GM23338 (cell line): ENCODE results near the gene GSAP. TPM values are rescaled to one million over a fixed set of nuclear protein-coding genes. Genes with fewer than 3 reads are reported as not detected.

Experiments
- ATAC-seq: fragments of 200-7000 bp; cut with Tn5 transposase; 3 replicates; pipeline ENCODE4 v1.9.1; 2020
- DNase-seq: peaks from one replicate; pipeline ENCODE4 v3.0.0-alpha.2; 2015; ENCODE audit warnings: low spot score
- H2AFZ ChIP-seq: fragments of 200-600 bp; sonication (generic); 2 replicates; pipeline ENCODE4 v1.8.0; 2016; ENCODE audit warnings: antibody characterized with exemption, mild to moderate bottlenecking, moderate library complexity
- H3F3A ChIP-seq: fragments of 200-600 bp; sonication (generic); replicated peaks from 2 replicates; pipeline ENCODE4 v1.8.0; 2017; ENCODE audit warnings: antibody characterized with exemption, mixed run types, low read depth
- H3K27ac ChIP-seq: fragments of 200-600 bp; sonication (generic); 2 replicates; pipeline ENCODE4 v1.6.1; 2016; ENCODE audit warnings: low read depth
- H3K27me3 ChIP-seq: fragments of 200-600 bp; sonication (generic); 2 replicates; pipeline ENCODE4 v1.8.0; 2016; ENCODE audit warnings: mild to moderate bottlenecking, mixed run types, moderate library complexity; ENCODE audit not compliant: insufficient read depth
- H3K36me3 ChIP-seq: fragments of 200-600 bp; sonication (generic); 2 replicates; pipeline ENCODE4 v1.8.0; 2016; ENCODE audit warnings: mild to moderate bottlenecking; ENCODE audit not compliant: insufficient read depth
- H3K4me1 ChIP-seq: fragments of 200-600 bp; sonication (generic); 2 replicates; pipeline ENCODE4 v1.8.0; 2016; ENCODE audit warnings: mild to moderate bottlenecking, moderate library complexity; ENCODE audit not compliant: insufficient read depth
- H3K4me2 ChIP-seq: fragments of 200-600 bp; sonication (generic); 2 replicates; pipeline ENCODE4 v1.7.1; 2017; ENCODE audit warnings: mixed run types
- H3K4me3 ChIP-seq: fragments of 200-600 bp; sonication (generic); 2 replicates; pipeline ENCODE4 v1.6.1; 2016; ENCODE audit warnings: mixed run types
- H3K79me2 ChIP-seq: fragments of 200-600 bp; sonication (generic); replicated peaks from 2 replicates; pipeline ENCODE4 v1.8.0; 2017; ENCODE audit warnings: mild to moderate bottlenecking; ENCODE audit not compliant: insufficient read depth
- H3K9me2 ChIP-seq: fragments of 200-600 bp; sonication (generic); 2 replicates; pipeline ENCODE4 v1.8.0; 2017; ENCODE audit not compliant: insufficient read depth
- H4K20me1 ChIP-seq: fragments of 200-600 bp; sonication (generic); replicated peaks from 2 replicates; pipeline ENCODE4 v1.8.0; 2017; ENCODE audit warnings: mild to moderate bottlenecking; ENCODE audit not compliant: insufficient read depth
- H3K27ac Mint-ChIP-seq: 2 replicates; pipeline ENCODE4 v1.8.0; 2020; ENCODE audit warnings: inconsistent platforms, mild to moderate bottlenecking, moderate library complexity, mixed read lengths
- H3K27me3 Mint-ChIP-seq: 3 replicates; pipeline ENCODE4 v1.8.0; 2022; ENCODE audit warnings: low read depth, mild to moderate bottlenecking, moderate library complexity, mixed read lengths, inconsistent platforms; ENCODE audit not compliant: insufficient read depth, poor library complexity
- H3K36me3 Mint-ChIP-seq: 3 replicates; pipeline ENCODE4 v1.8.0; 2021; ENCODE audit warnings: low read depth, mild to moderate bottlenecking, inconsistent platforms, moderate library complexity, mixed read lengths
- H3K4me1 Mint-ChIP-seq: 3 replicates; pipeline ENCODE4 v1.8.0; 2020; ENCODE audit warnings: mild to moderate bottlenecking, inconsistent platforms, mixed read lengths
- H3K4me3 Mint-ChIP-seq: 3 replicates; pipeline ENCODE4 v1.8.0; 2021; ENCODE audit warnings: moderate library complexity, mild to moderate bottlenecking, inconsistent platforms, mixed read lengths
- H3K9me3 Mint-ChIP-seq: 3 replicates; pipeline ENCODE4 v1.8.0; 2020; ENCODE audit warnings: moderate library complexity, mild to moderate bottlenecking, inconsistent platforms, mixed read lengths
- CREB1 ChIP-seq: fragments of 250-450 bp; sonication (Bioruptor Pico); IDR thresholded peaks from 2 replicates; pipeline ENCODE4 v1.5.0; 2020; ENCODE audit warnings: low read depth, mild to moderate bottlenecking, moderate library complexity
- EZH2 ChIP-seq: fragments of 200-600 bp; sonication (generic); IDR thresholded peaks from one replicate; pipeline ENCODE4 v1.8.0; 2017; ENCODE audit warnings: antibody characterized with exemption, mild to moderate bottlenecking, low read depth; ENCODE audit not compliant: unreplicated experiment
- EZH2phosphoT487 ChIP-seq: fragments of 200-600 bp; sonication (generic); IDR thresholded peaks from one replicate; pipeline ENCODE4 v1.8.1; 2018; ENCODE audit warnings: antibody characterized with exemption; ENCODE audit not compliant: unreplicated experiment
- JUNB ChIP-seq: IDR thresholded peaks from one replicate; pipeline ENCODE4 v1.6.1; 2016; ENCODE audit warnings: antibody characterized with exemption; ENCODE audit not compliant: unreplicated experiment
- NANOG ChIP-seq: IDR thresholded peaks from 2 replicates; pipeline ENCODE4 v1.6.1; 2016; ENCODE audit warnings: antibody characterized with exemption, borderline replicate concordance
- POLR2AphosphoS5 ChIP-seq: IDR thresholded peaks from 2 replicates; pipeline ENCODE4 v1.6.1; 2016; ENCODE audit warnings: antibody characterized with exemption, low read depth
- STAT1 ChIP-seq: IDR thresholded peaks from one replicate; pipeline ENCODE4 v1.6.1; 2016; ENCODE audit warnings: antibody characterized with exemption; ENCODE audit not compliant: unreplicated experiment
- ZNF114 ChIP-seq: fragments of 250-450 bp; sonication (Bioruptor Pico); IDR thresholded peaks from 2 replicates; pipeline ENCODE4 v1.5.0; 2020; ENCODE audit warnings: mild to moderate bottlenecking, moderate library complexity
- ZNF331 ChIP-seq: fragments of 250-450 bp; sonication (Bioruptor Pico); IDR thresholded peaks from 2 replicates; pipeline ENCODE4 v1.5.0; 2020; ENCODE audit warnings: low read depth, mild to moderate bottlenecking, moderate library complexity
- polyA plus RNA-seq: library from polyadenylated mRNA; unstranded; fragments of >200 nt; fragmentation: Nextera tagmentation; extraction: Ambion mirVana; gene quantifications from 2 replicates; pipeline ENCODE4 v1.2.1, GENCODE V29; 2016
- total RNA-seq: library from RNA; depleted of rRNA; stranded (reverse); fragments of >200 nt; shearing (Covaris generic); gene quantifications from 2 replicates; pipeline ENCODE4 v1.2.3, GENCODE V29; 2014
- TF ChIP-seq, protein P1 (sequence below): IDR thresholded peaks from 2 replicates; pipeline ENCODE4 v1.6.1; 2016; ENCODE audit warnings: antibody characterized with exemption
- TF ChIP-seq, protein P2 (sequence below), 2 experiments: fragments of 200-600 bp in 1 of 2; sonication (generic) in 1 of 2; conservative IDR thresholded peaks; 2 replicates each; pipeline versions ENCODE4 v1.5.1 to v1.6.1; 2016 to 2017; ENCODE audit warnings: antibody characterized with exemption in 2 of 2, low read depth in 2 of 2, mild to moderate bottlenecking in 2 of 2, moderate library complexity in 1 of 2
- TF ChIP-seq, protein P3 (sequence below): IDR thresholded peaks from one replicate; pipeline ENCODE4 v1.6.1; 2018; ENCODE audit warnings: antibody characterized with exemption; ENCODE audit not compliant: unreplicated experiment
- TF ChIP-seq, protein P4 (sequence below): fragments of 250-450 bp; sonication (Bioruptor Pico); IDR thresholded peaks from 2 replicates; pipeline ENCODE4 v1.5.0; 2020; ENCODE audit warnings: mild to moderate bottlenecking, moderate library complexity

GSAP gene
- total and polyA plus RNA-seq, 2 experiments from 2014 or later: 0.63 to 1.1 TPM

DNA sequence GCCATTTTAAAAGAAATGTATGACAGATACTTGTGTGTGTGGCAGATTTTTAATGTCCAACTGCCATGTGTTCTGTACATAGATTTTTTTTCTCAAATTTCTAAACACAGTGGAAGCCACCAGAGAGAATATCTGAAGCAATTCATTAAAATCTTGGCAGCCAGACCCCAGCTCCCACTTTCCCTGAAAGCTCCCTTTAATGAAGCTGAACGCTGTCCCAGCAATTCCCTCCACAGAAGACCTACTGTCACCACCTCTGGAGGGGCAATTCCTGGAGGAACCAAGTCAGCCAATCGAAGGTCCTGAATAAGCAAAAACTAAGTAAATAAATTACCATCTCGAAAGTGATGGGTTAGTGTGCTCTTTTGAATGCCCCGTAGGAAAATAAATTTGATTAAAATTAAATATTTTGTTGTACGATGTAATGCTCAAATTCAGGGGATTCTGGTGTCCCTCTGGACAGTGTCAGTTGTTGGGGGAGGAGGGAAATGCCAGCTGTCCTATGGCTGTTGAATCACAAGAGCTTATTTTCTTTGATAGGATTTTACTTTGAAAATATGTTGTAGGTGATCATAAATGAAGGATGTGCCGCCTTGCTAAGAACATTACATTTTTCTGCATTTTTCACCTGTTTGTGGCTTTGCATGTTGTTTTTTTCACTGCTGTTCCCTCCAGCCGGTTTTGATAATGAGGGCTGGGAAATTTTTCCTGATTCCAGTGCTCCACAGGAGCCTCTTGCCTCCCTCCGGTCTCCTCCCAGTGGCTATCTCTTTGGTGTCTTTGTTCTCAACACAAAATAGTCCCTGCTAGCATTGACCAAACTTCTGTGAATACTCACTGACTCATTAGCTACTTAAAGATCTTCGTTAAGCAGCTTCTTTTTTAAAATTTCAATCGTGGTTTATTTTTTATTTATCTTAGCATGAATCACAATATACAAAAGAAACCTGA lies 9.2 kb upstream of the GSAP start:
- no peaks in the 10 kb centered on the region for H3K9me3 Mint-ChIP-seq
- H3K36me3 Mint-ChIP-seq: no peaks in the 10 kb centered on the region
- Histone ChIP-seq H3K4me3 (peak overlapping the region; percentile 0; the same call in 1 of the 2 replicates), H3F3A (no peaks in the 10 kb centered on the region), H2AFZ (no peak overlapping the region), H4K20me1 (no peaks in the 10 kb centered on the region), H3K27me3 (no peaks in the 10 kb centered on the region), H3K79me2 (no peaks in the 10 kb centered on the region), H3K9me2 (no peaks in the 10 kb centered on the region), H3K36me3 (no peaks in the 10 kb centered on the region), H3K4me2 (peak overlapping the region; percentile 4), H3K4me1 (peaks cover 37% of the 10 kb centered on the region), H3K27ac (peak overlapping the region; percentile 7; the same call in 1 of the 2 replicates)
- H3K4me1 Mint-ChIP-seq: peaks cover 60% of the 10 kb centered on the region
- TF ChIP-seq ZNF331 (CRISPR knock-in tag) (no peak), EZH2phosphoT487 (no peak), STAT1 (no peak), CREB1 (CRISPR knock-in tag) (no peak), NANOG (no peak; the same call in 1 of the 2 replicates), JUNB (no peak), POLR2AphosphoS5 (no peak), ZNF114 (CRISPR knock-in tag) (no peak), EZH2 (no peak)
- TF ChIP-seq, protein P1, sequence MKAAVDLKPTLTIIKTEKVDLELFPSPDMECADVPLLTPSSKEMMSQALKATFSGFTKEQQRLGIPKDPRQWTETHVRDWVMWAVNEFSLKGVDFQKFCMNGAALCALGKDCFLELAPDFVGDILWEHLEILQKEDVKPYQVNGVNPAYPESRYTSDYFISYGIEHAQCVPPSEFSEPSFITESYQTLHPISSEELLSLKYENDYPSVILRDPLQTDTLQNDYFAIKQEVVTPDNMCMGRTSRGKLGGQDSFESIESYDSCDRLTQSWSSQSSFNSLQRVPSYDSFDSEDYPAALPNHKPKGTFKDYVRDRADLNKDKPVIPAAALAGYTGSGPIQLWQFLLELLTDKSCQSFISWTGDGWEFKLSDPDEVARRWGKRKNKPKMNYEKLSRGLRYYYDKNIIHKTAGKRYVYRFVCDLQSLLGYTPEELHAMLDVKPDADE: no peak
- TF ChIP-seq, protein P2, sequence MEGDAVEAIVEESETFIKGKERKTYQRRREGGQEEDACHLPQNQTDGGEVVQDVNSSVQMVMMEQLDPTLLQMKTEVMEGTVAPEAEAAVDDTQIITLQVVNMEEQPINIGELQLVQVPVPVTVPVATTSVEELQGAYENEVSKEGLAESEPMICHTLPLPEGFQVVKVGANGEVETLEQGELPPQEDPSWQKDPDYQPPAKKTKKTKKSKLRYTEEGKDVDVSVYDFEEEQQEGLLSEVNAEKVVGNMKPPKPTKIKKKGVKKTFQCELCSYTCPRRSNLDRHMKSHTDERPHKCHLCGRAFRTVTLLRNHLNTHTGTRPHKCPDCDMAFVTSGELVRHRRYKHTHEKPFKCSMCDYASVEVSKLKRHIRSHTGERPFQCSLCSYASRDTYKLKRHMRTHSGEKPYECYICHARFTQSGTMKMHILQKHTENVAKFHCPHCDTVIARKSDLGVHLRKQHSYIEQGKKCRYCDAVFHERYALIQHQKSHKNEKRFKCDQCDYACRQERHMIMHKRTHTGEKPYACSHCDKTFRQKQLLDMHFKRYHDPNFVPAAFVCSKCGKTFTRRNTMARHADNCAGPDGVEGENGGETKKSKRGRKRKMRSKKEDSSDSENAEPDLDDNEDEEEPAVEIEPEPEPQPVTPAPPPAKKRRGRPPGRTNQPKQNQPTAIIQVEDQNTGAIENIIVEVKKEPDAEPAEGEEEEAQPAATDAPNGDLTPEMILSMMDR (conservative IDR thresholded peaks at IDR 0.05; ENCODE audit: low read depth in 2 of 2): no peak
- TF ChIP-seq, protein P3, sequence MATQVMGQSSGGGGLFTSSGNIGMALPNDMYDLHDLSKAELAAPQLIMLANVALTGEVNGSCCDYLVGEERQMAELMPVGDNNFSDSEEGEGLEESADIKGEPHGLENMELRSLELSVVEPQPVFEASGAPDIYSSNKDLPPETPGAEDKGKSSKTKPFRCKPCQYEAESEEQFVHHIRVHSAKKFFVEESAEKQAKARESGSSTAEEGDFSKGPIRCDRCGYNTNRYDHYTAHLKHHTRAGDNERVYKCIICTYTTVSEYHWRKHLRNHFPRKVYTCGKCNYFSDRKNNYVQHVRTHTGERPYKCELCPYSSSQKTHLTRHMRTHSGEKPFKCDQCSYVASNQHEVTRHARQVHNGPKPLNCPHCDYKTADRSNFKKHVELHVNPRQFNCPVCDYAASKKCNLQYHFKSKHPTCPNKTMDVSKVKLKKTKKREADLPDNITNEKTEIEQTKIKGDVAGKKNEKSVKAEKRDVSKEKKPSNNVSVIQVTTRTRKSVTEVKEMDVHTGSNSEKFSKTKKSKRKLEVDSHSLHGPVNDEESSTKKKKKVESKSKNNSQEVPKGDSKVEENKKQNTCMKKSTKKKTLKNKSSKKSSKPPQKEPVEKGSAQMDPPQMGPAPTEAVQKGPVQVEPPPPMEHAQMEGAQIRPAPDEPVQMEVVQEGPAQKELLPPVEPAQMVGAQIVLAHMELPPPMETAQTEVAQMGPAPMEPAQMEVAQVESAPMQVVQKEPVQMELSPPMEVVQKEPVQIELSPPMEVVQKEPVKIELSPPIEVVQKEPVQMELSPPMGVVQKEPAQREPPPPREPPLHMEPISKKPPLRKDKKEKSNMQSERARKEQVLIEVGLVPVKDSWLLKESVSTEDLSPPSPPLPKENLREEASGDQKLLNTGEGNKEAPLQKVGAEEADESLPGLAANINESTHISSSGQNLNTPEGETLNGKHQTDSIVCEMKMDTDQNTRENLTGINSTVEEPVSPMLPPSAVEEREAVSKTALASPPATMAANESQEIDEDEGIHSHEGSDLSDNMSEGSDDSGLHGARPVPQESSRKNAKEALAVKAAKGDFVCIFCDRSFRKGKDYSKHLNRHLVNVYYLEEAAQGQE: no peak
- TF ChIP-seq, protein P4, sequence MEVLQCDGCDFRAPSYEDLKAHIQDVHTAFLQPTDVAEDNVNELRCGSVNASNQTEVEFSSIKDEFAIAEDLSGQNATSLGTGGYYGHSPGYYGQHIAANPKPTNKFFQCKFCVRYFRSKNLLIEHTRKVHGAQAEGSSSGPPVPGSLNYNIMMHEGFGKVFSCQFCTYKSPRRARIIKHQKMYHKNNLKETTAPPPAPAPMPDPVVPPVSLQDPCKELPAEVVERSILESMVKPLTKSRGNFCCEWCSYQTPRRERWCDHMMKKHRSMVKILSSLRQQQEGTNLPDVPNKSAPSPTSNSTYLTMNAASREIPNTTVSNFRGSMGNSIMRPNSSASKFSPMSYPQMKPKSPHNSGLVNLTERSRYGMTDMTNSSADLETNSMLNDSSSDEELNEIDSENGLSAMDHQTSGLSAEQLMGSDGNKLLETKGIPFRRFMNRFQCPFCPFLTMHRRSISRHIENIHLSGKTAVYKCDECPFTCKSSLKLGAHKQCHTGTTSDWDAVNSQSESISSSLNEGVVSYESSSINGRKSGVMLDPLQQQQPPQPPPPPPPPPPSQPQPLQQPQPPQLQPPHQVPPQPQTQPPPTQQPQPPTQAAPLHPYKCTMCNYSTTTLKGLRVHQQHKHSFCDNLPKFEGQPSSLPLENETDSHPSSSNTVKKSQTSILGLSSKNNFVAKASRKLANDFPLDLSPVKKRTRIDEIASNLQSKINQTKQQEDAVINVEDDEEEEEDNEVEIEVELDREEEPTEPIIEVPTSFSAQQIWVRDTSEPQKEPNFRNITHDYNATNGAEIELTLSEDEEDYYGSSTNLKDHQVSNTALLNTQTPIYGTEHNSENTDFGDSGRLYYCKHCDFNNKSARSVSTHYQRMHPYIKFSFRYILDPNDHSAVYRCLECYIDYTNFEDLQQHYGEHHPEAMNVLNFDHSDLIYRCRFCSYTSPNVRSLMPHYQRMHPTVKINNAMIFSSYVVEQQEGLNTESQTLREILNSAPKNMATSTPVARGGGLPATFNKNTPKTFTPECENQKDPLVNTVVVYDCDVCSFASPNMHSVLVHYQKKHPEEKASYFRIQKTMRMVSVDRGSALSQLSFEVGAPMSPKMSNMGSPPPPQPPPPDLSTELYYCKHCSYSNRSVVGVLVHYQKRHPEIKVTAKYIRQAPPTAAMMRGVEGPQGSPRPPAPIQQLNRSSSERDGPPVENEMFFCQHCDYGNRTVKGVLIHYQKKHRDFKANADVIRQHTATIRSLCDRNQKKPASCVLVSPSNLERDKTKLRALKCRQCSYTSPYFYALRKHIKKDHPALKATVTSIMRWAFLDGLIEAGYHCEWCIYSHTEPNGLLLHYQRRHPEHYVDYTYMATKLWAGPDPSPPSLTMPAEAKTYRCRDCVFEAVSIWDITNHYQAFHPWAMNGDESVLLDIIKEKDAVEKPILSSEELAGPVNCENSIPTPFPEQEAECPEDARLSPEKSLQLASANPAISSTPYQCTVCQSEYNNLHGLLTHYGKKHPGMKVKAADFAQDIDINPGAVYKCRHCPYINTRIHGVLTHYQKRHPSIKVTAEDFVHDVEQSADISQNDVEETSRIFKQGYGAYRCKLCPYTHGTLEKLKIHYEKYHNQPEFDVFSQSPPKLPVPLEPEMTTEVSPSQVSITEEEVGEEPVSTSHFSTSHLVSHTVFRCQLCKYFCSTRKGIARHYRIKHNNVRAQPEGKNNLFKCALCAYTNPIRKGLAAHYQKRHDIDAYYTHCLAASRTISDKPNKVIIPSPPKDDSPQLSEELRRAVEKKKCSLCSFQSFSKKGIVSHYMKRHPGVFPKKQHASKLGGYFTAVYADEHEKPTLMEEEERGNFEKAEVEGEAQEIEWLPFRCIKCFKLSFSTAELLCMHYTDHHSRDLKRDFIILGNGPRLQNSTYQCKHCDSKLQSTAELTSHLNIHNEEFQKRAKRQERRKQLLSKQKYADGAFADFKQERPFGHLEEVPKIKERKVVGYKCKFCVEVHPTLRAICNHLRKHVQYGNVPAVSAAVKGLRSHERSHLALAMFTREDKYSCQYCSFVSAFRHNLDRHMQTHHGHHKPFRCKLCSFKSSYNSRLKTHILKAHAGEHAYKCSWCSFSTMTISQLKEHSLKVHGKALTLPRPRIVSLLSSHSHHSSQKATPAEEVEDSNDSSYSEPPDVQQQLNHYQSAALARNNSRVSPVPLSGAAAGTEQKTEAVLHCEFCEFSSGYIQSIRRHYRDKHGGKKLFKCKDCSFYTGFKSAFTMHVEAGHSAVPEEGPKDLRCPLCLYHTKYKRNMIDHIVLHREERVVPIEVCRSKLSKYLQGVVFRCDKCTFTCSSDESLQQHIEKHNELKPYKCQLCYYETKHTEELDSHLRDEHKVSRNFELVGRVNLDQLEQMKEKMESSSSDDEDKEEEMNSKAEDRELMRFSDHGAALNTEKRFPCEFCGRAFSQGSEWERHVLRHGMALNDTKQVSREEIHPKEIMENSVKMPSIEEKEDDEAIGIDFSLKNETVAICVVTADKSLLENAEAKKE (CRISPR knock-in tag): no peak
- DNase-seq: peak; percentile 73
- H3K27ac Mint-ChIP-seq: peak overlapping the region; percentile 25
- H3K27me3 Mint-ChIP-seq: peaks cover 11% of the 10 kb centered on the region
- peak; percentile 91 for ATAC-seq
- peak overlapping the region; percentile 47 for H3K4me3 Mint-ChIP-seq
